ENCODE data around the gene DESI2. TPM values are rescaled to one million over a fixed set of nuclear protein-coding genes. Genes with fewer than 3 reads are reported as not detected.

Gene DESI2
- total RNA-seq, 3 donors from 2014 or later: 27.5 to 36.3 (median 31.1) TPM

DNA sequence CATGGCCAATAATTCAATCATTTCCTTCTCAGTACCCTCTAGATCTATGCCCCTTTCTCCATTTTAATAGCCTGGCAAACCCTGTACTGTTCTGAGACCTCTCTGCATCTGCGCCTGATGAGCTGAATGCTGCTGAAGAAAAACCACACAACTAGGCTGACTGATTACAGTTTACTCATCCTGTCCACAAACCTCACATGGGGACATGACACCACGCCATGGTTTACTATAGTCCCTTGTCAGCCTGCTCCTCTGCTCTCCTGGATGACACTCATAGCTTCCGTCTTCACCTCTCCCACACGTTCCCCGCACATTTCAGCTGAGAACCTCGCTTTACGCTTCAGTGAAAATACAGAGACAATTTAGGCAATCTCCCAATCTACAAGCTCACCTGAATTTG is 59.7 kb downstream of the DESI2 start:
- Histone ChIP-seq H3K4me3 (no peak overlapping the region), H3K4me1 (no peaks in the 10 kb centered on the region), H3K9me3 (no peaks in the 10 kb centered on the region), H3K27me3 (no peaks in the 10 kb centered on the region), H3K27ac (no peak overlapping the region), H3K36me3 (no peaks in the 10 kb centered on the region)
- intact Hi-C loops (cut with DNase I; ENCODE audit: low total_unique reads): no loop called here
- TF ChIP-seq POLR2A (IDR thresholded peaks at IDR 0.05): no peak
- TF ChIP-seq CTCF (IDR thresholded peaks at IDR 0.05): no peak
- no peak for TF ChIP-seq POLR2AphosphoS5 (IDR thresholded peaks at IDR 0.05)
- no peak for DNase-seq (ENCODE audit: low spot score in 2 of 2)

DNA sequence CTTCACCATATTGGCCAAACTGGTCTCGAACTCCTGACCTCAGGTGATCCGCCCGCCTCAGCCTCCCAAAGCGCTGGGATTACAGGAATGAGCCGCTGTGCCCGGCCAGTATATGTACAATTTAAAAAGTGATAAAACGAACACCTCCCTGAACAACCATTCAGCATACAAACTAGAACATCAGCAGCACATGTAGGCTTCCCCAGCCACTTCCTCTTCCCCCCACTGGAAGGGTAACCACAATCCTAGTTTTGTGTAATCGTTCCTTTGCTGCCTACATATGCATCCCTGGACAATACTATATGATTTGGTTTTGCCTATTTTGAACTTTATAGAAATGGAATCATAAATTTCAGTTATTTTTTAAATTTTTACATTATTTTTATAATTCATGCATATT is 60.4 kb downstream of the DESI2 start:
- Histone ChIP-seq H3K4me1 (no peaks in the 10 kb centered on the region), H3K36me3 (no peaks in the 10 kb centered on the region), H3K4me3 (no peak overlapping the region), H3K27ac (no peak overlapping the region), H3K27me3 (no peaks in the 10 kb centered on the region), H3K9me3 (no peaks in the 10 kb centered on the region)
- no peak for DNase-seq (ENCODE audit: low spot score in 2 of 2)
- TF ChIP-seq CTCF (IDR thresholded peaks at IDR 0.05) (no peak), POLR2AphosphoS5 (IDR thresholded peaks at IDR 0.05) (no peak), POLR2A (IDR thresholded peaks at IDR 0.05) (no peak)
- intact Hi-C loops (cut with DNase I; ENCODE audit: low total_unique reads): no loop called here

DNA sequence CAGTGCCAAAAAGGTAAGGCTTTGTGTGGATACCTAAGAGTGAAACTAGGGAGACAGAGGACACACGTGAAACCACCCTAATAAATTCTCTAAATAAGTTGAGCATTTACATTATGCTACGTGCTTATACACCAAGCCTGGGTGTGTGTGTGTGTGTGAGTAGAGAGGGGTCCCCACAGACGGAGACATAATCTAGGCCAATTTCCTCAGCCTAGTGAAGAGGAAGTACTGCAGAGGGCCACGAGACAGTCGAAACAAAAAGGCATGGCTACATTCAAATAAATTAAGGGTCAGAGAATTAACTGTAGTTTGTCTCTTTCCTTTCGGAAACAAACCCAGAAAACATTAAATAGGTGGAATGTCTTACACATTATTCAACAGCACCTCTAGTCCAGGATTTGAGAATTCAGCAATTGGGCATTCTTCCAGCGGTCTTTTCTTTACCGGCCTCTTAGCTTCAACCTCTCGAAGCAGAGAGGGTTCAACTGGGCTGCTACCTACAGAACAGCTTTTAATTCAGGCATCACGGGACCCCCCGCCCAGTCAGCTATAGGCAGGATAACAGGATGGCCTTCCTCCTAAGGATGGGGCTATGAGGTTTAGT is 75.0 kb downstream of the DESI2 start:
- no peak for DNase-seq (ENCODE audit: low spot score in 2 of 2)
- no peaks in the 10 kb centered on the region for H3K27me3 ChIP-seq
- no peak overlapping the region for H3K4me3 ChIP-seq
- intact Hi-C loops (cut with DNase I; ENCODE audit: low total_unique reads): no loop called here
- peaks cover 0 to 4% of the 10 kb centered on the region in 2 donors for H3K4me1 ChIP-seq
- no peaks in the 10 kb centered on the region for H3K9me3 ChIP-seq
- H3K27ac ChIP-seq: no peak overlapping the region
- no peaks in the 10 kb centered on the region for H3K36me3 ChIP-seq
- TF ChIP-seq CTCF (IDR thresholded peaks at IDR 0.05) (no peak), POLR2A (IDR thresholded peaks at IDR 0.05) (no peak), POLR2AphosphoS5 (IDR thresholded peaks at IDR 0.05) (no peak)

DNA sequence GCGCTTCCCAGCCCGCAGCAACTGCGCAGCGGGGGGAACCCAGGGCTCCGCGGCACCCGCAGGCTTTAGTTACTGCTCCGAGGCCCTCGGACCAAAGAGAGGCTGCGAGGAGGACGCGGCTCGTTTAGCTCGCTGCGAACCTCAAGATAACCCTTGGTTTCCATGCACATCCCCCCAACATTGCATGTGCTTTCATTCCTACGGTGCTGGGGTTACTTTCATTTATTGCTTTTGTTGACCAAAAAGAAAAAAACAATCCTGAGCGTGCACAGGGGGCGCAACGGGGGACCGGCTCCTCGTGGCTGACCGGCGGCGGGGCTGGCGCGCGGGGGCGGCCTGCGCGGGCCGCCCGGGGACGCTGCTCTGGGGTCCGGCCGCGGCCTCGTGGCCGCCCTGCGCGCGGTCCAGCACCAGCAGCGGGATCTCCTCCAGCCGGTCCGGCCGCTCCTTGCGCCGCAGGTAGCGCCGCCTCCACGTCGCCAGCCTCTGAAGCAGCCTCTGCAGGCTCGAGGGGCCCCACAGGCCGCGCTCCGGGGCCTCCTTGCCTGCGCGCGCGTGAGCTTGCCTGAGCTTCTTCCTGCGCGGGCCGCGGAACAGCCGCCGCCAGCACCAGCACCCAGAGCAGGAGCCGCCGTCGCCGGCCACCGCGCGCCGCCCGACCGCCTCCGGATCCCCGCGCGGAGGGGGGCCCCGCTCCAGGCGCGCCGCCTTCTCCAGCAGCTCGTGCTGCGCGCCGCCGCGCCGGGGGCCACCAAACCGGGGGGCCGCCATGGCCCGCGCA is 77.4 kb downstream of the DESI2 start:
- intact Hi-C loops (cut with DNase I; ENCODE audit: low total_unique reads): no loop called here
- Histone ChIP-seq H3K4me3 (peak overlapping the region; percentile 56 to 78 (median 61)), H3K27me3 (no peaks in the 10 kb centered on the region), H3K36me3 (no peaks in the 10 kb centered on the region), H3K27ac (no peak overlapping the region), H3K9me3 (no peaks in the 10 kb centered on the region), H3K4me1 (peaks cover 0 to 4% of the 10 kb centered on the region in 2 donors)
- no peak for DNase-seq (ENCODE audit: low spot score in 2 of 2)
- no peak for TF ChIP-seq POLR2A (IDR thresholded peaks at IDR 0.05)
- no peak for TF ChIP-seq CTCF (IDR thresholded peaks at IDR 0.05)
- no peak for TF ChIP-seq POLR2AphosphoS5 (IDR thresholded peaks at IDR 0.05)

- intact Hi-C loops (cut with DNase I; ENCODE audit: low total_unique reads): no loop called here
- DNase-seq (ENCODE audit: low spot score in 2 of 2): no peak
Observed at GRCh38 chr1:244730934-244731434, 78.1 kb downstream of the DESI2 start.

More at GRCh38 chr1:244730934-244731434, 78.1 kb downstream of the DESI2 start:
- Histone ChIP-seq H3K4me1 (peaks cover 0 to 4% of the 10 kb centered on the region in 2 donors), H3K4me3 (peak overlapping the region; percentile 56 to 78 (median 61)), H3K27me3 (no peaks in the 10 kb centered on the region), H3K27ac (no peak overlapping the region), H3K9me3 (no peaks in the 10 kb centered on the region), H3K36me3 (no peaks in the 10 kb centered on the region)
- TF ChIP-seq CTCF (IDR thresholded peaks at IDR 0.05) (no peak), POLR2AphosphoS5 (IDR thresholded peaks at IDR 0.05) (no peak), POLR2A (IDR thresholded peaks at IDR 0.05) (no peak)

All from breast epithelium (tissue), 4 donors.